Activated gamma-delta T cell (primary cell): ENCODE measurements around the gene TBC1D28.
"Not testable (repeated sequence)": the region's sequence is repeated elsewhere in the genome, so short reads cannot be mapped to it uniquely, and the experiment has no call there.

ENCODE experiments used
- DNase-seq: peaks from one replicate; lab custom pipeline; 2025; lab: John Stamatoyannopoulos, UW

Gene TBC1D28

DNA sequence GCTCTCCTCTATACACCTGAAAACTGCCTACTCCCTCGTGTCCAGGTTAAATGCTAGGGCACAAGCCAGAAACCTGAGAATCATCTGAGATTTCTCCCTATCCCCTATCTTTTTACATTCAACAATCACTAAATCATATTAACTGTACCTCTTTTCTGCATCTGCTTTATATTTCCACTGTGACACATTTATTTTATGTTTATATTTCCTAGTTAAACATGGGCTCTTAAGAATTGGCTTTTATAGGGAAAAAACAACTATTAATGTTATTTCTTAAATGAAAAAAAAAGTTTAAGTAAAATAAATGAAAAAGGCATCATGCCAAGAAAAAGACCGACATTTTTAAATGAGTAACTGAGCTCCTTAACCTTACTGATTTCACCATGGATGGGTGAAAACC lies 26.6 kb downstream of the TBC1D28 start:
- DNase-seq: not testable (repeated sequence)

DNA sequence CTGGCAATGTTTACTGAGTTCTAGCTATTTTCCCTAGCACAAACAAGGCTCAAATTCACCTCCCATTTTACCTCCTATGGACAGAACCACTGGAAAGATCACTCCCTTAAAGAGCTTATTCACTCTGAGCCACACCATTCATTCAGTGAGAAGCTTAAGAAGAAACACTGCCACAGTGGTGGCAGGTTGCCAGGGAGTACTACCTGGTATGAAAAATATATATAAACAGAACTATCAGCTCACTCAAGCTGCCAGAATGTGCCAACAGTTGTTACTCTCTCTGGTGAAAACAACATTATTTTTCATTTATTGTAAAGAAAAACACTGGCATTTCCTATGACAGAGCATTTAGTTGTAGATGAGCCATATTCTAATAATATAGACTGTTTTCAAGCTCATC lies 31.2 kb downstream of the TBC1D28 start:
- not testable (repeated sequence) for DNase-seq

DNA sequence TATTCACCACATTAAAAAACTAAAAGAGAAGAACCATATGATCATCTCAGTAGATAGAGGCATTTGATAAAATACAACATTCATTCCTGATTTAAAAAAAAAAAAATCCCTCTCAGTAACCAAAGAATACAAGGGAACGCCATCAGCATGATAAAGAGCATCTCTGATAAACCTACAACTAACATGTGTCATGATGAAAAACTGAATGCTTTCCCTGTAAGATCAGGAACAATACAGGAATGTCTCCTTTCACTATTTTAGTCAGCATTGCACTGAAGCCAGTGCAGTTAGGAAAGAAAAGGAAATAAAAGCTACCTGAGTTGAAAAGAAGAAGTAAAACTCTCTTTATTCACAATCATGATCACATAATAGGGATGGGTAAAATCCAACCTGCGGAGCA lies 51.1 kb downstream of the TBC1D28 start:
- DNase-seq: not testable (repeated sequence)
